Measurements from ENCODE around the gene HLX.

HLX gene

DNA sequence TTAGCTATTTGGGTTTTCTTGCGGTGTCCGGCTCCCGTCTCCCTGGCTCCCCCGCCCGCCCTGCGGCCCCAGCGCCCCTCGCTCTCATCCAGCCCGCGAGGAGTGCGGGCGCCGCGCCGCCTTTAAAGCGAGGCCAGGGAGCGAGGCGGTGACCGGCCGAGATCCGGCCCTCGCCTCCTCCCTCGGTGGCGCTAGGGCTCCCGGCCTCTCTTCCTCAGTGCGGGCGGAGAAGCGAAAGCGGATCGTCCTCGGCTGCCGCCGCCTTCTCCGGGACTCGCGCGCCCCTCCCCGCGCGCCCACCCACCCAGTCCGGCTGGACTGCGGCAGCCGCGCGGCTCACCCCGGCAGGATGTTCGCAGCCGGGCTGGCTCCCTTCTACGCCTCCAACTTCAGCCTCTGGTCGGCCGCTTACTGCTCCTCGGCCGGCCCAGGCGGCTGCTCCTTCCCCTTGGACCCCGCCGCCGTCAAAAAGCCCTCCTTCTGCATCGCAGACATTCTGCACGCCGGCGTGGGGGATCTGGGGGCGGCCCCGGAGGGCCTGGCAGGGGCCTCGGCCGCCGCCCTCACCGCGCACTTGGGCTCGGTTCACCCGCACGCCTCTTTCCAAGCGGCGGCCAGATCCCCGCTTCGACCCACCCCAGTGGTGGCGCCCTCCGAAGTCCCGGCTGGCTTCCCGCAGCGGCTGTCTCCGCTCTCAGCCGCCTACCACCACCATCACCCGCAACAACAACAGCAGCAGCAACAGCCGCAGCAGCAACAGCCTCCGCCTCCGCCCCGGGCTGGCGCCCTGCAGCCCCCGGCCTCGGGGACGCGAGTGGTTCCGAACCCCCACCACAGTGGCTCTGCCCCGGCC is 492 bp downstream of the HLX start:
- H3K18ac ChIP-seq (ENCODE audit: low read depth in 1 of 2, low read length in 2 of 2) = peak overlapping the region; percentile 97 to 98
- peak overlapping the region; percentile 75 for H3K27ac ChIP-seq (ENCODE audit: low read length, poor library complexity, severe bottlenecking)
- H2AFZ ChIP-seq (ENCODE audit: low read depth, low read length) = no peak overlapping the region
- H2BK15ac ChIP-seq (ENCODE audit: low read depth, poor library complexity, severe bottlenecking) = peak overlapping the region; percentile 82
- H3K4me3 ChIP-seq (ENCODE audit: insufficient read depth in 1 of 2, low read depth in 1 of 2, low read length in 2 of 2) = peak overlapping the region; percentile 72 to 91
- H2BK5ac ChIP-seq (ENCODE audit: low read depth, low read length, poor library complexity, severe bottlenecking) = peak overlapping the region; percentile 95
- H3K14ac ChIP-seq (ENCODE audit: low read length in 2 of 2) = peak overlapping the region; percentile 39 to 83
- peak overlapping the region; percentile 26 to 49 for H2BK12ac ChIP-seq (ENCODE audit: low read length in 2 of 2)
- H3K4me2 ChIP-seq (ENCODE audit: low read length, poor library complexity, severe bottlenecking) = peak overlapping the region; percentile 57
- H3K23ac ChIP-seq (ENCODE audit: low read length in 2 of 2) = peak overlapping the region; percentile 93 to 97
- peak overlapping the region; percentile 16 for H2AK5ac ChIP-seq (ENCODE audit: low read length, severe bottlenecking)
- H3K4me1 ChIP-seq (ENCODE audit: control insufficient read depth, insufficient read depth, low read depth, low read length) = peaks cover 18% of the 10 kb centered on the region
- H3K4ac ChIP-seq (ENCODE audit: low read depth in 1 of 2, low read length in 2 of 2) = peak overlapping the region; percentile 97 to 99
- H2BK120ac ChIP-seq (ENCODE audit: low read depth, low read length) = peak overlapping the region; percentile 99
- peak overlapping the region; percentile 93 for H3K9ac ChIP-seq (ENCODE audit: low read length)
- H4K8ac ChIP-seq (ENCODE audit: low read length) = peak overlapping the region; percentile 96
- no peaks in the 10 kb centered on the region for H3K79me1 ChIP-seq (replicated peaks; ENCODE audit: low read length, poor library complexity, severe bottlenecking)
- peak; percentile 55 for DNase-seq
- peak overlapping the region; percentile 85 for H4K91ac ChIP-seq (ENCODE audit: low read length)
- WGBS = under 1% methylated on average over 84 of the region's 94 CpGs
- H3K36me3 ChIP-seq (ENCODE audit: control insufficient read depth in 1 of 2, insufficient read depth in 2 of 2, low read depth in 1 of 2, low read length in 2 of 2) = peaks cover 18 to 31% of the 10 kb centered on the region in 2 experiments
- H3K9me3 ChIP-seq (ENCODE audit: control insufficient read depth, low read length) = no peaks in the 10 kb centered on the region
- H3K27me3 ChIP-seq (ENCODE audit: control insufficient read depth in 1 of 2, insufficient read depth in 1 of 2, low read length in 2 of 2) = no peaks in the 10 kb centered on the region

DNA sequence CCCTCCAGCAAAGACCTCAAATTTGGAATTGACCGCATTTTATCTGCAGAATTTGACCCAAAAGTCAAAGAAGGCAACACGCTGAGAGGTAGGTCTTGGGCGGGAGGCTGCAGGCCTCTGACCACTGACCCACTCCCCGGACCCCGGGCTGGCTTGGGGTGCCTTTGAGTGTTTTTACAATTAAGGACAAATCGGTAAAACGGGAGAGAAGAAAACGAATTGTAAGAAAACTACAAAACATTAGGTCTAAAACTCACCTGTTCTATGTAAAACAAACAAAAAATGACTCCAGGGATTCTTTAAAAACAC is 1.1 kb downstream of the HLX start:
- H4K8ac ChIP-seq (ENCODE audit: low read length) = peak overlapping the region; percentile 96
- H3K18ac ChIP-seq (ENCODE audit: low read depth in 1 of 2, low read length in 2 of 2) = peak overlapping the region; percentile 97 to 98
- peak overlapping the region; percentile 93 for H3K9ac ChIP-seq (ENCODE audit: low read length)
- H3K23ac ChIP-seq (ENCODE audit: low read length in 2 of 2) = peak overlapping the region; percentile 93 to 97
- WGBS = 0% methylated on average over 3 of the region's 8 CpGs
- DNase-seq = no peak
- peak overlapping the region; percentile 85 for H4K91ac ChIP-seq (ENCODE audit: low read length)
- no peaks in the 10 kb centered on the region for H3K79me1 ChIP-seq (replicated peaks; ENCODE audit: low read length, poor library complexity, severe bottlenecking)
- peak overlapping the region; percentile 99 for H2BK120ac ChIP-seq (ENCODE audit: low read depth, low read length)
- peak overlapping the region; percentile 97 to 99 for H3K4ac ChIP-seq (ENCODE audit: low read depth in 1 of 2, low read length in 2 of 2)
- peak overlapping the region; percentile 95 for H2BK5ac ChIP-seq (ENCODE audit: low read depth, low read length, poor library complexity, severe bottlenecking)
- no peaks in the 10 kb centered on the region for H3K27me3 ChIP-seq (ENCODE audit: control insufficient read depth in 1 of 2, insufficient read depth in 1 of 2, low read length in 2 of 2)
- peak overlapping the region; percentile 26 to 49 for H2BK12ac ChIP-seq (ENCODE audit: low read length in 2 of 2)
- H3K14ac ChIP-seq (ENCODE audit: low read length in 2 of 2) = peak overlapping the region; percentile 39 to 83
- H2AFZ ChIP-seq (ENCODE audit: low read depth, low read length) = no peak overlapping the region
- H2AK5ac ChIP-seq (ENCODE audit: low read length, severe bottlenecking) = peak overlapping the region; percentile 16
- H3K9me3 ChIP-seq (ENCODE audit: control insufficient read depth, low read length) = no peaks in the 10 kb centered on the region
- H3K27ac ChIP-seq (ENCODE audit: low read length, poor library complexity, severe bottlenecking) = peak overlapping the region; percentile 75
- H3K4me1 ChIP-seq (ENCODE audit: control insufficient read depth, insufficient read depth, low read depth, low read length) = peaks cover 22% of the 10 kb centered on the region
- peak overlapping the region; percentile 82 for H2BK15ac ChIP-seq (ENCODE audit: low read depth, poor library complexity, severe bottlenecking)
- H3K4me2 ChIP-seq (ENCODE audit: low read length, poor library complexity, severe bottlenecking) = peak overlapping the region; percentile 57
- peak overlapping the region; percentile 72 to 91 for H3K4me3 ChIP-seq (ENCODE audit: insufficient read depth in 1 of 2, low read depth in 1 of 2, low read length in 2 of 2)
- H3K36me3 ChIP-seq (ENCODE audit: control insufficient read depth in 1 of 2, insufficient read depth in 2 of 2, low read depth in 1 of 2, low read length in 2 of 2) = peaks cover 24 to 36% of the 10 kb centered on the region in 2 experiments

DNA sequence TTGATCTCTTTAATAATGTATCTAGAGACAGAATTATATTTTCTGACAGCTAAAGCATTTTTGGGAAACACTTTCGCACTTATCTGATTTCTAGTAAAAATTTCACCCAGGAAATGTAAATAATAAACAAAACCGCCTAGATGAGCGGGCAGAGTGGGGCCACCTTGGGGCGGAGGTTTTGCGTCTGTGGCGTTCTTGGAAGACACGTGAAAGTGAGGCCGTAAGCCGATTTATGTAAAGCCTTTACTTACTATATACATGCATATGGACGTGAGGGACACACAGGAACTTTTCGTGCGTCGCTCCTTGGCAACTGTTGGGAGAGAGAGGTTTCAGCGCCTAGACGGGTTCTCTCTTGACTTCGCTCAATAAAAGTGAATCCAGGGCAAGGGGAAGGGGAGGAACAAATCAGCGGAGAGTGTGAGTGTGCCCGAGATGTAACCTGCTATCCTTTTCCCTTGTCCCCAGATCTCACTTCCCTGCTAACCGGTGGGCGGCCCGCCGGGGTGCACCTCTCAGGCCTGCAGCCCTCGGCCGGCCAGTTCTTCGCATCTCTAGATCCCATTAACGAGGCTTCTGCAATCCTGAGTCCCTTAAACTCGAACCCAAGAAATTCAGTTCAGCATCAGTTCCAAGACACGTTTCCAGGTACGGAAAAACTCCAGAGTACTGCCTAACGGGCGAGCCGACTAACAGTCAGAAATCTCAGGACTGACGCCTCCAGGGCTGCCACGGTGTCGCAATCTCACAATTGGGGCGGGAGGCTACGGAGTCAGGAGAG is 1.7 kb downstream of the HLX start:
- under 1% methylated on average over 31 of the region's 37 CpGs for WGBS
- Histone ChIP-seq H3K4ac (ENCODE audit: low read depth in 1 of 2, low read length in 2 of 2) (peak overlapping the region; percentile 56 to 95), H3K9me3 (ENCODE audit: control insufficient read depth, low read length) (no peaks in the 10 kb centered on the region), H2AK5ac (ENCODE audit: low read length, severe bottlenecking) (no peak overlapping the region), H2BK12ac (ENCODE audit: low read length in 2 of 2) (peak overlapping the region; percentile 47 to 97), H2BK5ac (ENCODE audit: low read depth, low read length, poor library complexity, severe bottlenecking) (peak overlapping the region; percentile 71), H3K4me3 (ENCODE audit: insufficient read depth in 1 of 2, low read depth in 1 of 2, low read length in 2 of 2) (peak overlapping the region; percentile 67 to 91), H3K4me2 (ENCODE audit: low read length, poor library complexity, severe bottlenecking) (peak overlapping the region; percentile 79), H3K4me1 (ENCODE audit: control insufficient read depth, insufficient read depth, low read depth, low read length) (peaks cover 24% of the 10 kb centered on the region), H3K79me1 (replicated peaks; ENCODE audit: low read length, poor library complexity, severe bottlenecking) (peaks cover 2% of the 10 kb centered on the region), H4K8ac (ENCODE audit: low read length) (peak overlapping the region; percentile 77), H3K36me3 (ENCODE audit: control insufficient read depth in 1 of 2, insufficient read depth in 2 of 2, low read depth in 1 of 2, low read length in 2 of 2) (peaks cover 27 to 40% of the 10 kb centered on the region in 2 experiments), H3K9ac (ENCODE audit: low read length) (peak overlapping the region; percentile 93), H4K91ac (ENCODE audit: low read length) (peak overlapping the region; percentile 89), H3K23ac (ENCODE audit: low read length in 2 of 2) (peak overlapping the region; percentile 96 to 97), H3K14ac (ENCODE audit: low read length in 2 of 2) (peak overlapping the region in 1 of 2 experiments; percentile 79), H2BK120ac (ENCODE audit: low read depth, low read length) (peak overlapping the region; percentile 56), H3K27ac (ENCODE audit: low read length, poor library complexity, severe bottlenecking) (peak overlapping the region; percentile 92), H2BK15ac (ENCODE audit: low read depth, poor library complexity, severe bottlenecking) (no peak overlapping the region), H3K27me3 (ENCODE audit: control insufficient read depth in 1 of 2, insufficient read depth in 1 of 2, low read length in 2 of 2) (no peaks in the 10 kb centered on the region), H3K18ac (ENCODE audit: low read depth in 1 of 2, low read length in 2 of 2) (peak overlapping the region; percentile 79 to 96), H2AFZ (ENCODE audit: low read depth, low read length) (no peak overlapping the region)
- DNase-seq = peak; percentile 94
